Measurements from ENCODE around the gene XPO4. TPM values are rescaled to one million over a fixed set of nuclear protein-coding genes. Genes with fewer than 3 reads are reported as not detected.

The XPO4 gene
- total RNA-seq, 6 donors from 2014 or later, result 15.7 to 33.0 (median 17.4) TPM

- ATAC-seq (ENCODE audit: low FRiP score in 2 of 2) (no peak), DNase-seq (no peak)
- no peaks in the 10 kb centered on the region for H3K9me3 ChIP-seq
- H3K4me3 ChIP-seq, result no peak overlapping the region
- peak overlapping the region in 1 of 4 donors; percentile 32 for H3K27ac ChIP-seq
- H3K4me1 ChIP-seq, result peaks cover 0 to 11% (median 5%) of the 10 kb centered on the region in 4 donors
- H3K36me3 ChIP-seq, result no peaks in the 10 kb centered on the region
- TF ChIP-seq POLR2AphosphoS5 (IDR thresholded peaks at IDR 0.05) (no peak), CTCF (IDR thresholded peaks at IDR 0.05) (no peak), POLR2A (IDR thresholded peaks at IDR 0.05) (no peak), EP300 (IDR thresholded peaks at IDR 0.05) (no peak)
- no peaks in the 10 kb centered on the region for H3K27me3 ChIP-seq
- 55 to 64% methylated on average over 1 of the region's 1 CpG for WGBS, 2 donors
These were observed 55.2 kb downstream of the XPO4 start for GRCh38 chr13:20847296-20847695.

- Histone ChIP-seq H3K4me1 (peaks cover 0 to 13% (median 5%) of the 10 kb centered on the region in 4 donors), H3K27me3 (no peaks in the 10 kb centered on the region)
These were observed 59.4 kb downstream of the XPO4 start for GRCh38 chr13:20843166-20843565.

GRCh38 chr13:20840568-20840967 lies 62.0 kb downstream of the XPO4 start:
- Histone ChIP-seq H3K36me3 (peaks cover 0 to 35% (median 5%) of the 10 kb centered on the region in 4 donors), H3K9me3 (no peaks in the 10 kb centered on the region), H3K27me3 (no peaks in the 10 kb centered on the region), H3K27ac (no peak overlapping the region), H3K4me3 (no peak overlapping the region), H3K4me1 (peaks cover 0 to 10% (median 3%) of the 10 kb centered on the region in 4 donors)
- ATAC-seq (ENCODE audit: low FRiP score in 2 of 2), result no peak
- no peak for DNase-seq
- no peak for TF ChIP-seq EP300 (IDR thresholded peaks at IDR 0.05)

More at GRCh38 chr13:20843166-20843565, 59.4 kb downstream of the XPO4 start:
- no peak for ATAC-seq (ENCODE audit: low FRiP score in 2 of 2)
- H3K27ac ChIP-seq, result no peak overlapping the region
- no peak overlapping the region for H3K4me3 ChIP-seq
- TF ChIP-seq CTCF (IDR thresholded peaks at IDR 0.05) (no peak), EP300 (IDR thresholded peaks at IDR 0.05) (no peak), POLR2AphosphoS5 (IDR thresholded peaks at IDR 0.05) (no peak), POLR2A (IDR thresholded peaks at IDR 0.05) (no peak)
- WGBS, 2 donors, result 59 to 61% methylated on average over 6 of the region's 6 CpGs
- peaks cover 0 to 17% (median 4%) of the 10 kb centered on the region in 4 donors for H3K36me3 ChIP-seq
- H3K9me3 ChIP-seq, result no peaks in the 10 kb centered on the region
- DNase-seq, result no peak

GRCh38 chr13:20833900-20834679 lies 68.5 kb downstream of the XPO4 start:
- Histone ChIP-seq H3K4me1 (no peaks in the 10 kb centered on the region), H3K27ac (no peak overlapping the region), H3K4me3 (no peak overlapping the region), H3K27me3 (no peaks in the 10 kb centered on the region), H3K36me3 (peaks cover 0 to 28% (median 8%) of the 10 kb centered on the region in 4 donors), H3K9me3 (no peaks in the 10 kb centered on the region)
- TF ChIP-seq EP300 (IDR thresholded peaks at IDR 0.05) (no peak), POLR2A (IDR thresholded peaks at IDR 0.05) (no peak), POLR2AphosphoS5 (IDR thresholded peaks at IDR 0.05) (no peak), CTCF (IDR thresholded peaks at IDR 0.05) (no peak)
- WGBS, 2 donors, result 95 to 97% methylated on average over 7 of the region's 7 CpGs
- DNase-seq (no peak), ATAC-seq (ENCODE audit: low FRiP score in 2 of 2) (no peak)

GRCh38 chr13:20832861-20833260 lies 69.7 kb downstream of the XPO4 start:
- TF ChIP-seq CTCF (IDR thresholded peaks at IDR 0.05), result no peak
- no peak for TF ChIP-seq EP300 (IDR thresholded peaks at IDR 0.05)
- no peak for TF ChIP-seq POLR2A (IDR thresholded peaks at IDR 0.05)
- no peak for TF ChIP-seq POLR2AphosphoS5 (IDR thresholded peaks at IDR 0.05)
- no peak for DNase-seq
- no peaks in the 10 kb centered on the region for H3K27me3 ChIP-seq
- H3K4me3 ChIP-seq, result no peak overlapping the region
- peaks cover 0 to 9% (median 5%) of the 10 kb centered on the region in 4 donors for H3K4me1 ChIP-seq
- peaks cover 0 to 23% (median 4%) of the 10 kb centered on the region in 4 donors for H3K36me3 ChIP-seq
- 84 to 87% methylated on average over 3 of the region's 3 CpGs for WGBS, 2 donors
- ATAC-seq (ENCODE audit: low FRiP score in 2 of 2), result no peak
- H3K27ac ChIP-seq, result no peak overlapping the region
- no peaks in the 10 kb centered on the region for H3K9me3 ChIP-seq
